PC-9 (cell line): Measurements from ENCODE around the gene METAP2.
"Not testable (repeated sequence)": the region's sequence is repeated elsewhere in the genome, so short reads cannot be mapped to it uniquely, and the experiment has no call there.

ENCODE experiments used
- EZH2 ChIP-seq: fragments of 200-600 bp; sonication (generic); IDR thresholded peaks from 2 replicates; pipeline ENCODE4 v1.8.0; 2017; ENCODE audit warnings: antibody characterized with exemption, low read depth
- TF ChIP-seq, protein P1 (sequence below): fragments of 200-600 bp; sonication (generic); conservative IDR thresholded peaks from 2 replicates; pipeline ENCODE4 v1.6.1; 2017; ENCODE audit warnings: mixed run types, antibody characterized with exemption, mild to moderate bottlenecking, moderate library complexity

GRCh38 chr12:95463776-95464175, 10.2 kb upstream of the METAP2 start:
- TF ChIP-seq, protein P1, sequence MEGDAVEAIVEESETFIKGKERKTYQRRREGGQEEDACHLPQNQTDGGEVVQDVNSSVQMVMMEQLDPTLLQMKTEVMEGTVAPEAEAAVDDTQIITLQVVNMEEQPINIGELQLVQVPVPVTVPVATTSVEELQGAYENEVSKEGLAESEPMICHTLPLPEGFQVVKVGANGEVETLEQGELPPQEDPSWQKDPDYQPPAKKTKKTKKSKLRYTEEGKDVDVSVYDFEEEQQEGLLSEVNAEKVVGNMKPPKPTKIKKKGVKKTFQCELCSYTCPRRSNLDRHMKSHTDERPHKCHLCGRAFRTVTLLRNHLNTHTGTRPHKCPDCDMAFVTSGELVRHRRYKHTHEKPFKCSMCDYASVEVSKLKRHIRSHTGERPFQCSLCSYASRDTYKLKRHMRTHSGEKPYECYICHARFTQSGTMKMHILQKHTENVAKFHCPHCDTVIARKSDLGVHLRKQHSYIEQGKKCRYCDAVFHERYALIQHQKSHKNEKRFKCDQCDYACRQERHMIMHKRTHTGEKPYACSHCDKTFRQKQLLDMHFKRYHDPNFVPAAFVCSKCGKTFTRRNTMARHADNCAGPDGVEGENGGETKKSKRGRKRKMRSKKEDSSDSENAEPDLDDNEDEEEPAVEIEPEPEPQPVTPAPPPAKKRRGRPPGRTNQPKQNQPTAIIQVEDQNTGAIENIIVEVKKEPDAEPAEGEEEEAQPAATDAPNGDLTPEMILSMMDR: not testable (repeated sequence)
- not testable (repeated sequence) for TF ChIP-seq EZH2
